HCT116 (cell line): ENCODE results near the gene ZBTB1. TPM values are rescaled to one million over a fixed set of nuclear protein-coding genes. Genes with fewer than 3 reads are reported as not detected.

Experiments
- ATAC-seq: fragments of 200-7000 bp; cut with Tn5 transposase; 2 replicates; pipeline ENCODE4 v1.9.1; 2020; ENCODE audit warnings: mild to moderate bottlenecking, moderate library complexity
- BruUV-seq: library from RNA; stranded (reverse); fragments of 400-500 nt; replicated peaks from 2 replicates; lab custom pipeline; 2021; lab: Mats Ljungman, UMichigan
- CTCF ChIA-PET: fragments of 300-600 bp; sonication (Branson Sonifier 250); formaldehyde crosslinking; loops from one replicate; lab custom pipeline; 2021; ENCODE audit warnings: antibody characterized with exemption; lab: Charles Lee
- POLR2A ChIA-PET: fragments of 300-600, 350-600 bp; sonication (Branson Sonifier 250); formaldehyde crosslinking; loops from one replicate; lab custom pipeline; 2021; ENCODE audit warnings: antibody characterized with exemption; lab: Charles Lee
- RAD21 ChIA-PET, 2 experiments: fragments of 300-600 bp; sonication (Branson Sonifier 250); formaldehyde crosslinking; loops; one replicate each; lab custom pipeline; 2023; ENCODE audit warnings: low total read pairs in 2 of 2; ENCODE audit not compliant: uncharacterized antibody in 2 of 2, unreplicated experiment in 2 of 2, low non-redundant PET in 1 of 2; lab: Charles Lee
- DNase-seq: peaks from one replicate; pipeline ENCODE4 v3.0.0-alpha.2; 2010; ENCODE audit warnings: low read depth, low spot score
- H2AFZ ChIP-seq: fragments of 200-600 bp; shearing (Covaris generic), sonication (generic); 2 replicates; pipeline ENCODE4 v1.6.1; 2017; ENCODE audit warnings: low read depth, mixed run types, mixed read lengths, antibody characterized with exemption, low read length; ENCODE audit not compliant: poor library complexity, severe bottlenecking
- H3K27ac ChIP-seq: 2 replicates; pipeline ENCODE4 v1.5.1; 2012; ENCODE audit warnings: low read depth, low read length
- H3K27me3 ChIP-seq: fragments of 200-600 bp; sonication (generic); 2 replicates; pipeline ENCODE4 v1.6.1; 2016; ENCODE audit warnings: mixed run types, low read length, mixed read lengths; ENCODE audit not compliant: insufficient read depth
- H3K36me3 ChIP-seq, 2 experiments: fragments of 200-500 bp in 1 of 2; fragments of 200-600 bp in 1 of 2; sonication (Bioruptor generic) in 1 of 2; sonication (generic) in 1 of 2; 2 replicates each; pipeline versions ENCODE4 v1.5.1 to v1.6.1; 2014 to 2016; ENCODE audit warnings: low read length in 2 of 2, inconsistent platforms in 1 of 2, mixed read lengths in 1 of 2, mixed run types in 1 of 2; ENCODE audit not compliant: insufficient read depth in 2 of 2, control insufficient read depth in 1 of 2
- H3K4me1 ChIP-seq, 2 experiments: fragments of 200-600 bp in 1 of 2; sonication (generic) in 1 of 2; 2 replicates each; pipeline versions ENCODE4 v1.5.1 to v1.6.1; 2012 to 2017; ENCODE audit warnings: low read length in 2 of 2, inconsistent platforms in 1 of 2, mild to moderate bottlenecking in 1 of 2, mixed read lengths in 1 of 2, mixed run types in 1 of 2, moderate library complexity in 1 of 2; ENCODE audit not compliant: insufficient read depth in 2 of 2, control insufficient read depth in 1 of 2
- H3K4me2 ChIP-seq: fragments of 200-600 bp; sonication (generic); 2 replicates; pipeline ENCODE4 v1.6.1; 2017; ENCODE audit warnings: mixed run types, low read length, mixed read lengths
- H3K4me3 ChIP-seq, 2 experiments: fragments of 200-600 bp in 1 of 2; sonication (generic) in 1 of 2; replicated peaks in 1 of 2; 2 replicates each; pipeline ENCODE4 v1.5.1; 2011 to 2016; ENCODE audit warnings: low read length in 2 of 2, control low read depth in 1 of 2, low read depth in 1 of 2, mild to moderate bottlenecking in 1 of 2, mixed read lengths in 1 of 2, mixed run types in 1 of 2
- H3K79me2 ChIP-seq: fragments of 200-600 bp; sonication (generic); 2 replicates; pipeline ENCODE4 v1.6.1; 2017; ENCODE audit warnings: mild to moderate bottlenecking, mixed run types, low read length, moderate library complexity, mixed read lengths; ENCODE audit not compliant: insufficient read depth
- H3K9ac ChIP-seq: fragments of 200-600 bp; sonication (generic); 2 replicates; pipeline ENCODE4 v1.6.1; 2016; ENCODE audit warnings: low read length, mixed read lengths
- H3K9me2 ChIP-seq: fragments of 200-600 bp; sonication (generic), shearing (Covaris generic); 2 replicates; pipeline ENCODE4 v1.6.1; 2017; ENCODE audit warnings: mixed run types, mild to moderate bottlenecking, moderate library complexity; ENCODE audit not compliant: insufficient read depth
- H3K9me3 ChIP-seq, 2 experiments: fragments of 200-500 bp in 1 of 2; fragments of 200-600 bp in 1 of 2; sonication (Bioruptor generic) in 1 of 2; sonication (generic) in 1 of 2; 2 replicates each; pipeline ENCODE4 v1.6.1; 2014 to 2017; ENCODE audit warnings: low read length in 2 of 2, mixed read lengths in 2 of 2, inconsistent platforms in 1 of 2, low read depth in 1 of 2, mild to moderate bottlenecking in 1 of 2, mixed run types in 1 of 2, moderate library complexity in 1 of 2; ENCODE audit not compliant: control insufficient read depth in 1 of 2, insufficient read depth in 1 of 2
- H4K20me1 ChIP-seq: fragments of 200-600 bp; sonication (generic), shearing (Covaris generic); 2 replicates; pipeline ENCODE4 v1.6.1; 2017; ENCODE audit warnings: mixed run types, mild to moderate bottlenecking, moderate library complexity; ENCODE audit not compliant: insufficient read depth
- ATF3 ChIP-seq: IDR thresholded peaks from 2 replicates; pipeline ENCODE4 v1.6.1; 2012
- CBX3 ChIP-seq: IDR thresholded peaks from 2 replicates; pipeline ENCODE4 v1.6.1; 2012; ENCODE audit warnings: low read depth
- EGR1 ChIP-seq: IDR thresholded peaks from 2 replicates; pipeline ENCODE4 v1.6.1; 2012; ENCODE audit warnings: low read depth
- ELF1 ChIP-seq: IDR thresholded peaks from 2 replicates; pipeline ENCODE4 v1.6.1; 2012; ENCODE audit warnings: low read depth, borderline replicate concordance
- EZH2 ChIP-seq: fragments of 200-600 bp; sonication (generic); IDR thresholded peaks from 2 replicates; pipeline ENCODE4 v1.6.1; 2017; ENCODE audit warnings: antibody characterized with exemption, mixed run types
- EZH2phosphoT487 ChIP-seq: fragments of 200-600 bp; IDR thresholded peaks from 2 replicates; pipeline ENCODE4 v1.6.1; 2018; ENCODE audit warnings: antibody characterized with exemption, borderline replicate concordance
- FOSL1 ChIP-seq: IDR thresholded peaks from 2 replicates; pipeline ENCODE4 v1.6.1; 2012; ENCODE audit warnings: low read depth
- JUND ChIP-seq: IDR thresholded peaks from 2 replicates; pipeline ENCODE4 v1.6.1; 2012
- MAX ChIP-seq: IDR thresholded peaks from 2 replicates; pipeline ENCODE4 v1.6.1; 2012
- POLR2A ChIP-seq: IDR thresholded peaks from 2 replicates; pipeline ENCODE4 v1.7.0; 2011; ENCODE audit warnings: borderline replicate concordance; ENCODE audit not compliant: insufficient read depth, insufficient read length; ENCODE audit errors: extremely low read depth
- POLR2AphosphoS5 ChIP-seq: IDR thresholded peaks from 2 replicates; pipeline ENCODE4 v1.6.1; 2011; ENCODE audit warnings: mild to moderate bottlenecking, low read depth, low read length, moderate library complexity
- RAD21 ChIP-seq: IDR thresholded peaks from 2 replicates; pipeline ENCODE4 v1.6.1; 2012; ENCODE audit warnings: low read depth, mild to moderate bottlenecking
- REST ChIP-seq: IDR thresholded peaks from 2 replicates; pipeline ENCODE4 v1.6.1; 2012; ENCODE audit warnings: low read depth
- SIN3A ChIP-seq: IDR thresholded peaks from 2 replicates; pipeline ENCODE4 v1.6.1; 2012; ENCODE audit warnings: low read depth
- SP1 ChIP-seq: IDR thresholded peaks from 2 replicates; pipeline ENCODE4 v1.6.1; 2012; ENCODE audit warnings: low read depth
- TCF7L2 ChIP-seq: IDR thresholded peaks from 2 replicates; pipeline ENCODE4 v1.7.0; 2011; ENCODE audit warnings: borderline replicate concordance, inconsistent platforms; ENCODE audit not compliant: insufficient read depth, insufficient read length; ENCODE audit errors: extremely low read depth
- YY1 ChIP-seq: IDR thresholded peaks from 2 replicates; pipeline ENCODE4 v1.6.1; 2011; ENCODE audit warnings: low read length, low read depth, moderate library complexity, mild to moderate bottlenecking; ENCODE audit not compliant: insufficient replicate concordance; ENCODE audit errors: extremely low read depth
- ZBTB33 ChIP-seq: IDR thresholded peaks from 2 replicates; pipeline ENCODE4 v1.6.1; 2011; ENCODE audit warnings: mild to moderate bottlenecking, low read length, moderate library complexity; ENCODE audit not compliant: insufficient replicate concordance; ENCODE audit errors: extremely low read depth
- ZFX ChIP-seq: fragments of 450-650 bp; IDR thresholded peaks from 2 replicates; pipeline ENCODE4 v1.6.1; 2017
- ZNF274 ChIP-seq: fragments of 200-500 bp; sonication (Bioruptor generic); IDR thresholded peaks from 2 replicates; pipeline ENCODE4 v1.6.1; 2014; ENCODE audit warnings: mild to moderate bottlenecking, low read depth, low read length, inconsistent platforms
- intact Hi-C: fragments of 100-400 bp; cut with micrococcal nuclease; formaldehyde crosslinking; loops from 2 replicates; pipeline ENCODE4 v1.10.0; 2022
- total RNA-seq: library from RNA; stranded (reverse); gene quantifications from one replicate; pipeline ENCODE4 v1.2.1, GENCODE V29; 2021; ENCODE audit not compliant: unreplicated experiment

Gene ZBTB1
- total RNA-seq, 1 experiment from 2014 or later = 20.6 TPM

GRCh38 chr14:64522591-64523355, 18.2 kb downstream of the ZBTB1 start:
- Histone ChIP-seq H3K79me2 (peaks cover 22% of the 10 kb centered on the region), H3K9me3 (no peaks in the 10 kb centered on the region), H3K4me2 (no peak overlapping the region), H3K4me1 (no peaks in the 10 kb centered on the region), H2AFZ (no peak overlapping the region), H4K20me1 (no peaks in the 10 kb centered on the region), H3K9me2 (no peaks in the 10 kb centered on the region), H3K36me3 (peaks cover 3 to 11% of the 10 kb centered on the region in 2 experiments; a peak in 3 of 4 replicates), H3K9ac (no peak overlapping the region), H3K4me3 (no peak overlapping the region), H3K27me3 (no peaks in the 10 kb centered on the region), H3K27ac (no peak overlapping the region)
- TF ChIP-seq ATF3 = no peak
- no peak for TF ChIP-seq SP1
- TF ChIP-seq JUND = no peak
- TF ChIP-seq ZBTB33 = no peak
- TF ChIP-seq ELF1 = no peak
- no peak for TF ChIP-seq EGR1
- no peak for TF ChIP-seq EZH2
- TF ChIP-seq TCF7L2 = no peak
- no peak for TF ChIP-seq FOSL1
- no peak for TF ChIP-seq CBX3
- no peak for TF ChIP-seq SIN3A
- no peak for TF ChIP-seq POLR2A
- TF ChIP-seq POLR2AphosphoS5 = no peak
- no peak for TF ChIP-seq REST
- no peak for TF ChIP-seq RAD21
- TF ChIP-seq ZFX = no peak
- no peak for TF ChIP-seq EZH2phosphoT487
- no peak for TF ChIP-seq YY1
- TF ChIP-seq MAX = no peak
- TF ChIP-seq ZNF274 = no peak
- ATAC-seq = no peak
- POLR2A ChIA-PET = no interaction called here
- DNase-seq = no peak
- BruUV-seq = no TSS peak
- intact Hi-C loops = no loop called here
- RAD21 ChIA-PET = no interaction called here
- CTCF ChIA-PET = interaction anchor here (1.7 to 2.3 kb wide), 2 partner anchors 11 to 12 kb away, joined by 9 to 12 read pairs; no protein-coding TSS in a partner anchor
